MM.1S (cell line): ENCODE measurements around the gene HNRNPA0.
A peak's percentile ranks its signal among the peaks of the same experiment; 100 is the strongest.

Experiments used
- EZH2 ChIP-seq: fragments of 300-600 bp; sonication (generic); optimal IDR thresholded peaks from 2 replicates; pipeline ENCODE3; 2017; ENCODE audit warnings: low read depth, mild to moderate bottlenecking, antibody characterized with exemption, low read length, mixed read lengths
- EZH2phosphoT487 ChIP-seq: fragments of 300-600 bp; sonication (generic); IDR thresholded peaks from 2 replicates; pipeline ENCODE4 v1.6.1; 2018; ENCODE audit warnings: antibody characterized with exemption, low read length
- TF ChIP-seq, protein P1 (sequence below): fragments of 300-600 bp; sonication (generic); IDR thresholded peaks from 2 replicates; pipeline ENCODE4 v1.5.1; 2016; ENCODE audit warnings: antibody characterized with exemption, low read length, mixed read lengths

DNA sequence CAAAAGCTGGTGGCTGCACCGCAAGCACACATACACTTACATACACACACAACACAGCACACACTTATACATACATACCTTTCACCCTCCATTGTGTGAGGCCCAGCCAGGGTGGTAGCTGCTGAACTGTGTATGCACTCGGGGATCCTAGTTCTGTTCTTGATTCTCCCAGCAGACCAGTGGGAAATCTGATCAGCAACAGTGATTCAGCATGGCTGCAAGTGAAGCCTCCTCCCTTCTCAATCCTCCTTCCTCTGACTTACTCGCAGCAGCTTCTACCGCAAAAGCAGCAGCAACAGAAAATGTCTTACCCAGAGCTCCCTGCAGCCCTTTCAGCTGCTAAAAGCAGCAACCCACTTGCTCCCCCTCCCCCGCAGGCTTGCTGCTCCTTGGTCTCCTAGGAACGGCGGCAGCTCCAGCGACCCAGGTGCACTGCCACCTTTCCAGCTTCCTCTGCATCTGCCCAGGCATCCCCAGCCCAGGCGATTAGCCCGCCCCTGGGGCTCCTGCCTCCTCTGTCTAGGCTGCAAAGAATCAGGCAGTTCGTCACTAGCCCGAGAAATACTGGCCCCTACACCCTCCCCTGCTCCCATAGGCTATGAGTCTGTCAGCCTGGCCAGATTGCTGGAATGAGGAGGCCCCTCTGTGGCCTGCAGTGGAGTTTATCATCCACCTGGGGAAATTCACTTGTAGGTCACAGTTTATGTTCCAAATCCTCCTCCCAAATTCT lies 18.4 kb downstream of the HNRNPA0 start, which contains the start of gene KLHL3:
- TF ChIP-seq, protein P1, sequence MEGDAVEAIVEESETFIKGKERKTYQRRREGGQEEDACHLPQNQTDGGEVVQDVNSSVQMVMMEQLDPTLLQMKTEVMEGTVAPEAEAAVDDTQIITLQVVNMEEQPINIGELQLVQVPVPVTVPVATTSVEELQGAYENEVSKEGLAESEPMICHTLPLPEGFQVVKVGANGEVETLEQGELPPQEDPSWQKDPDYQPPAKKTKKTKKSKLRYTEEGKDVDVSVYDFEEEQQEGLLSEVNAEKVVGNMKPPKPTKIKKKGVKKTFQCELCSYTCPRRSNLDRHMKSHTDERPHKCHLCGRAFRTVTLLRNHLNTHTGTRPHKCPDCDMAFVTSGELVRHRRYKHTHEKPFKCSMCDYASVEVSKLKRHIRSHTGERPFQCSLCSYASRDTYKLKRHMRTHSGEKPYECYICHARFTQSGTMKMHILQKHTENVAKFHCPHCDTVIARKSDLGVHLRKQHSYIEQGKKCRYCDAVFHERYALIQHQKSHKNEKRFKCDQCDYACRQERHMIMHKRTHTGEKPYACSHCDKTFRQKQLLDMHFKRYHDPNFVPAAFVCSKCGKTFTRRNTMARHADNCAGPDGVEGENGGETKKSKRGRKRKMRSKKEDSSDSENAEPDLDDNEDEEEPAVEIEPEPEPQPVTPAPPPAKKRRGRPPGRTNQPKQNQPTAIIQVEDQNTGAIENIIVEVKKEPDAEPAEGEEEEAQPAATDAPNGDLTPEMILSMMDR = peak; percentile 39
- TF ChIP-seq EZH2phosphoT487 = no peak
- no peak for TF ChIP-seq EZH2
